Heart right ventricle (tissue), 16 donors: ENCODE data around the gene ABCA6. TPM values are rescaled to one million over a fixed set of nuclear protein-coding genes. Genes with fewer than 3 reads are reported as not detected.

Experiments used
- ATAC-seq, 8 donors: fragments of 200-7000 bp; cut with Tn5 transposase; one replicate each; pipeline ENCODE4 v1.9.1; 2020; ENCODE audit warnings: mild to moderate bottlenecking in 8 of 8, moderate library complexity in 8 of 8, moderate number of reproducible peaks in 1 of 8
- DNase-seq, 2 donors: peaks; one replicate each; pipeline ENCODE4 v3.0.0-alpha.2; 2020
- H3K27ac ChIP-seq, 10 donors: fragments of 200-600 bp; sonication (generic) in 2 of 10; one replicate each; pipeline versions ENCODE4 v1.5.0 to v1.8.0; 2020 to 2022; ENCODE audit warnings: mild to moderate bottlenecking in 3 of 10
- H3K27me3 ChIP-seq, 7 donors: fragments of 200-600 bp; one replicate each; pipeline ENCODE4 v1.8.0; 2021 to 2022; ENCODE audit warnings: mild to moderate bottlenecking in 2 of 7
- H3K36me3 ChIP-seq, 9 donors: fragments of 200-600 bp; sonication (generic) in 1 of 9; one replicate each; pipeline versions ENCODE4 v1.5.0 to v1.8.0; 2020 to 2022; ENCODE audit warnings: mild to moderate bottlenecking in 2 of 9
- H3K4me1 ChIP-seq, 9 donors: fragments of 200-600 bp; sonication (generic) in 1 of 9; one replicate each; pipeline versions ENCODE4 v1.5.0 to v1.8.0; 2020 to 2022; ENCODE audit warnings: mild to moderate bottlenecking in 4 of 9
- H3K4me3 ChIP-seq, 10 donors: fragments of 200-600 bp; sonication (generic) in 2 of 10; one replicate each; pipeline versions ENCODE4 v1.5.0 to v1.8.0; 2020 to 2022; ENCODE audit warnings: mild to moderate bottlenecking in 7 of 10, moderate library complexity in 2 of 10
- H3K9me3 ChIP-seq, 11 donors: fragments of 200-600 bp in 10 of 11; sonication (generic) in 2 of 11; one replicate each; pipeline versions ENCODE4 v1.5.0 to v1.8.0; 2013 to 2022; ENCODE audit warnings: mild to moderate bottlenecking in 2 of 11, control low read depth in 1 of 11, moderate library complexity in 1 of 11
- WGBS, 2 donors: extraction: QIAGEN DNeasy Blood & Tissue Kit; methylation state at CpG; one replicate each; pipeline ENCODE4 v1.1.7; 2013; ENCODE audit warnings: inconsistent platforms in 1 of 2; 5-methylcytosine and 5-hydroxymethylcytosine counted together
- intact Hi-C, 10 donors: fragments of 100-400 bp; cut with DNase I; formaldehyde crosslinking; loops; one replicate each; pipeline versions ENCODE4 v1.11.1 to v1.14.2; 2022
- polyA plus RNA-seq, 2 donors: library from polyadenylated mRNA; stranded (reverse); fragments of 200-250 nt; gene quantifications; one replicate each; pipeline ENCODE4 v1.2.3, GENCODE V29; 2013
- total RNA-seq, 10 donors: library from RNA; stranded (reverse); fragmentation: NEBNext Ultra II Directional in 3 of 10; extraction: Animal tissue kit (Norgen Biotek cat#: 25700) in 3 of 10; gene quantifications; one replicate each; pipeline versions ENCODE4 v1.2.1 to v1.2.4, GENCODE V29; 2021 to 2023
- TF ChIP-seq, protein P1 (sequence below), 9 donors: fragments of 200-600 bp; sonication (generic) in 2 of 9; IDR thresholded peaks; one replicate each; pipeline versions ENCODE4 v1.5.0 to v1.8.0; 2021 to 2022; ENCODE audit warnings: antibody characterized with exemption in 9 of 9, mild to moderate bottlenecking in 5 of 9, moderate library complexity in 1 of 9
- donor health status: Arrhythmogenic right ventricular cardiomyopathy.
- donor health status: ischemic (EF 13 %, LVEDD 7.1; RV severe dilation, severe dysfunction).
- donor health status: healthy with polysubstance abuse.
- donor health status: DM: no; HTN: yes; CAD: no.
- donor health status: DM: no; HTN: no; CAD: no.
- donor health status: ischemic (EF 25% LVEDD 6.9; RV normal size, moderate dysfunction).
- donor health status: ischemic (EF 25% LVEDD 5.7; RV mildly dilated, moderate dysfunction).
- donor health status: healthy.
- donor health status: DM: yes; HTN: yes; CAD: no.
- donor health status: Ischemic cardiomyopathy.
- donor health status: ischemic (EF 35%, LVEDD 5.7; RV mildly dilated, moderate dysfunction).
- donor health status: nonischemic (EF 11% LVEDD 7.7; RV severe dilation, severe dysfunction).
- donor health status: DM: yes; HTN: yes; CAD: no.
- donor health status: PGD.
- donor health status: ischemic (EF 29% LVEDD 5.4; RV normal size, mild dysfunction).
- donor health status: nonischemic (EF 23%, LVEDD 6.1; RV moderate dilation, normal function).

ABCA6 gene
- total and polyA plus RNA-seq, 12 donors, result 5.7 to 38.0 (median 15.0) TPM

DNA sequence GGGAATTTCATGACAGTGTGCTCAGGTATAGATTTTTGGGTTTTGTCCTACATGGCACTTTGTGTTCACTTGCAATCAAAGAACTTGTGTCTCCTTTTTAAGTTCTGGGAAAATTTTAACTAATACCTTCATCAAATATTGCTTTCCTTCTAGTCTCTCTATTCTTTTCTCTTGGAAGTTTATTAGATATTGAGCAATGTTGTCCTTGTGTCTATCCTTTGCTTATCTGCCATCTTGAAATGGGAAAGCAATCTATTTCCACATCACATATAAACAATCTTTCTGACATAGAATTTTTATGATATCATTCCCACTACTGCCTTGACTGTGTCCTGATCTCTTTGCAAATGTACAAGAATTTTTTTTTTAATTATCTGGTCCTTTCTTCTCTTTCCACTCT lies 76.6 kb downstream of the ABCA6 start:
- Histone ChIP-seq H3K4me1 (peaks cover 0 to 52% (median 9%) of the 10 kb centered on the region in 9 donors), H3K4me3 (no peak overlapping the region), H3K9me3 (no peaks in the 10 kb centered on the region), H3K36me3 (peaks cover 0 to 4% (median 0%) of the 10 kb centered on the region in 9 donors), H3K27me3 (peaks cover 0 to 4% (median 0%) of the 10 kb centered on the region in 7 donors), H3K27ac (no peak overlapping the region)
- no peak for ATAC-seq
- TF ChIP-seq, protein P1, sequence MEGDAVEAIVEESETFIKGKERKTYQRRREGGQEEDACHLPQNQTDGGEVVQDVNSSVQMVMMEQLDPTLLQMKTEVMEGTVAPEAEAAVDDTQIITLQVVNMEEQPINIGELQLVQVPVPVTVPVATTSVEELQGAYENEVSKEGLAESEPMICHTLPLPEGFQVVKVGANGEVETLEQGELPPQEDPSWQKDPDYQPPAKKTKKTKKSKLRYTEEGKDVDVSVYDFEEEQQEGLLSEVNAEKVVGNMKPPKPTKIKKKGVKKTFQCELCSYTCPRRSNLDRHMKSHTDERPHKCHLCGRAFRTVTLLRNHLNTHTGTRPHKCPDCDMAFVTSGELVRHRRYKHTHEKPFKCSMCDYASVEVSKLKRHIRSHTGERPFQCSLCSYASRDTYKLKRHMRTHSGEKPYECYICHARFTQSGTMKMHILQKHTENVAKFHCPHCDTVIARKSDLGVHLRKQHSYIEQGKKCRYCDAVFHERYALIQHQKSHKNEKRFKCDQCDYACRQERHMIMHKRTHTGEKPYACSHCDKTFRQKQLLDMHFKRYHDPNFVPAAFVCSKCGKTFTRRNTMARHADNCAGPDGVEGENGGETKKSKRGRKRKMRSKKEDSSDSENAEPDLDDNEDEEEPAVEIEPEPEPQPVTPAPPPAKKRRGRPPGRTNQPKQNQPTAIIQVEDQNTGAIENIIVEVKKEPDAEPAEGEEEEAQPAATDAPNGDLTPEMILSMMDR (IDR thresholded peaks at IDR 0.05), result no peak
- intact Hi-C loops, result no loop called here
- no peak for DNase-seq

DNA sequence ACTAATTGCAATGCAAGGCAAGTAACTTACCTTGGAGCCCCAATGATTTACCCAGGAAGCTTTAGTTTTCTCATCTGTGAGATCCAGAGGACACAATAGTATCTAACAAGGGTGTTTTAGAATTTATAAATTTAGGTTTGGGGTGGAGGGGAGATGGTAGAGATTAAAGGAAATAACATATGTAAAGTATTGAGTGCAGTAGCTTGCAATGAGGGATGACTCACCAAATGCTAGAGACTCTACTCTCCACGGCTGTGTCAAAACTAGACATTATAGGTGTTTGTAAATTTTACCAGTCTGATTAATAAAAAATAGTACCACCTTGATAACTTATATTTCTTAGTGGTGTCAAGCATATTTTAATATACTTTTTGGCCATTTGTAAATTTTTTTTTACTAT lies 77.2 kb downstream of the ABCA6 start:
- DNase-seq, result no peak
- WGBS, 2 donors, result 86 to 97% methylated on average over 1 of the region's 1 CpG
- Histone ChIP-seq H3K9me3 (no peaks in the 10 kb centered on the region), H3K4me3 (no peak overlapping the region), H3K4me1 (peaks cover 0 to 52% (median 9%) of the 10 kb centered on the region in 9 donors), H3K27me3 (peaks cover 0 to 4% (median 0%) of the 10 kb centered on the region in 7 donors), H3K36me3 (peaks cover 0 to 4% (median 0%) of the 10 kb centered on the region in 9 donors), H3K27ac (peak overlapping the region in 2 of 10 donors; percentile 37 to 44)
- TF ChIP-seq, protein P1 (IDR thresholded peaks at IDR 0.05), result no peak
- no peak for ATAC-seq
- intact Hi-C loops, result loop anchor here in 1 of 10 donors (5.0 kb wide), 1 partner anchor 287 kb away; no protein-coding TSS in a partner anchor

DNA sequence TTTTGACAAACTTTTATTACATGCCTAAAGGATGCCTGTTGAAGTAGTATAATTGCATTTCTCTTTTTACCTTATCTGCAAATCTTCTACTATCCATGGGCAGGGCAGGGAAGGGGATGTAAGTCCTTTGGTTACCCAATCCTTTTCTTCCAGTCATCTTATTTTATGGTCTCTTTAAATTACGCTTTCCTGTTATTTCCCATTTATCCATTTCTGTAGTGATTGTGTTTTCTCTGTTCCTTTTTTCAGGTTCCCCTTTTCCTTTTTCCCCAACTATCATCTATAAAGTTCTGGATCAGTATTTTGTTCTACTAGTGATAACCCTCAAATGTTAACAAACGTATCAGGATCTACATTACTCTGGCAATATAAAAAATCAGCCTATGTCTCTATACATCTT lies 77.7 kb downstream of the ABCA6 start:
- DNase-seq (no peak), ATAC-seq (no peak)
- Histone ChIP-seq H3K9me3 (no peaks in the 10 kb centered on the region), H3K27ac (peak overlapping the region in 3 of 10 donors; percentile 22 to 44 (median 37)), H3K27me3 (peaks cover 0 to 4% (median 0%) of the 10 kb centered on the region in 7 donors), H3K36me3 (peaks cover 0 to 4% (median 0%) of the 10 kb centered on the region in 9 donors), H3K4me1 (peaks cover 0 to 49% (median 9%) of the 10 kb centered on the region in 9 donors), H3K4me3 (no peak overlapping the region)
- TF ChIP-seq, protein P1 (IDR thresholded peaks at IDR 0.05), result no peak
- 80 to 90% methylated on average over 2 of the region's 2 CpGs for WGBS, 2 donors
- intact Hi-C loops, result loop anchor here in 1 of 10 donors (5.0 kb wide), 1 partner anchor 287 kb away; no protein-coding TSS in a partner anchor

DNA sequence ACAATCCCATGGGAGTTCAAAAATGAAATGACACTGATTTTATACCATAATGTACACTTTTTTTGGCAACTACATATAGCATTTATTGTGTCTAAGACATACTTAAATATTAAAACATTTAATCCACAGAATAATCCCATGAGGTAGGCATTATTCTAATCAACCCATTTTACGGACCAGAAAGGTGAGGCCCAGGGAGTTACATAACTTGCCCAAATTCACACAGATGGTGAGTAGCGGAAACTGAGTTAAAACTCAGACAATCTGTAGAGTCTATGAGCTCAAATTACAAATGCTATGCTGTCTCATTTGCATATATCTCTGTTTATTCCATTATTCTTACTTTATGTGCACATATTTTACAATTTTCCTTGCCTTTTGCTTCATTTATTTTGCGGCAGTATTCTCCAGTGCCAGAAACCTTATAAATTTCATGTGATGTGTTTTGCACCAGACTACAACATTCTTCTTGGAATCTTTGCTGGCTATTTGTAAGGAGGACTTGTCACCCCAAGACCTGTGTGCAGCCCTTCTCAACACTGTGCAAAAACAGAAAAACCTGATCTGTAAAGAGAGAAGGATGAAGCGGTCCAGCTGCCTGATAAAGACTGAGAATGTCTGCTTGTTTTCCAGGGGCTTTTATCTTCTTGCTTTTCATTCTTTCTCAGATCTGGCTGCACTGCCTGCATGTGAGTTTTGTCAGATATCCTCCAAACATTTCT lies 78.7 kb downstream of the ABCA6 start:
- TF ChIP-seq, protein P1 (IDR thresholded peaks at IDR 0.05), result no peak
- 60 to 78% methylated on average over 4 of the region's 4 CpGs for WGBS, 2 donors
- no peak overlapping the region for H3K4me3 ChIP-seq
- H3K27ac ChIP-seq, result peak overlapping the region in 4 of 10 donors; percentile 9 to 44 (median 20)
- peaks cover 0 to 4% (median 0%) of the 10 kb centered on the region in 7 donors for H3K27me3 ChIP-seq
- peaks cover 0 to 3% (median 0%) of the 10 kb centered on the region in 11 donors for H3K9me3 ChIP-seq
- intact Hi-C loops, result loop anchor here in 1 of 10 donors (5.0 kb wide), 1 partner anchor 286 kb away; no protein-coding TSS in a partner anchor
- H3K4me1 ChIP-seq, result peaks cover 0 to 39% (median 9%) of the 10 kb centered on the region in 9 donors
- no peak for ATAC-seq
- H3K36me3 ChIP-seq, result peaks cover 0 to 4% (median 0%) of the 10 kb centered on the region in 9 donors
- DNase-seq, result no peak
